K562 (cell line): ENCODE data around the gene ZBTB44. TPM values are rescaled to one million over a fixed set of nuclear protein-coding genes. Genes with fewer than 3 reads are reported as not detected.

Experiments used
- CBX1 ChIP-seq: sonication (generic); IDR thresholded peaks from 2 replicates; pipeline ENCODE4 v1.6.1; 2016; ENCODE audit warnings: antibody characterized with exemption, low read depth, mild to moderate bottlenecking
- ERF ChIP-seq: fragments of 450-650 bp; formaldehyde crosslinking; IDR thresholded peaks from 2 replicates; pipeline ENCODE4 v1.4.0; 2020; ENCODE audit warnings: mild to moderate bottlenecking, mixed read lengths
- HINFP ChIP-seq: fragments of 450-650 bp; conservative IDR thresholded peaks from 2 replicates; pipeline ENCODE4 v1.6.1; 2016; ENCODE audit warnings: missing genetic modification characterization, low read depth, mild to moderate bottlenecking, control low read depth, missing compliant biosample characterization
- HNRNPL ChIP-seq: fragments of 200-400 bp; formaldehyde crosslinking; IDR thresholded peaks from 2 replicates; pipeline ENCODE4 v1.6.1; 2017; ENCODE audit warnings: low read depth, mild to moderate bottlenecking, low read length
- HOMEZ ChIP-seq: fragments of 250-450 bp; sonication (Bioruptor Pico); IDR thresholded peaks from 2 replicates; pipeline ENCODE4 v1.4.0; 2020; ENCODE audit warnings: mild to moderate bottlenecking, moderate library complexity
- MNT ChIP-seq, 2 experiments: fragments of 450-650 bp; conservative IDR thresholded peaks; 2 replicates each; pipeline ENCODE4 v1.6.1; 2017; ENCODE audit warnings: mild to moderate bottlenecking in 2 of 2, moderate library complexity in 2 of 2
- POLR2A ChIP-seq: fragments of 450-650 bp; conservative IDR thresholded peaks from 2 replicates; pipeline ENCODE4 v1.6.1; 2016
- RB1 ChIP-seq: fragments of 450-650 bp; IDR thresholded peaks from 2 replicates; pipeline ENCODE4 v1.6.1; 2017; ENCODE audit warnings: low read depth, mild to moderate bottlenecking
- RFX1 ChIP-seq: fragments of 450-650 bp; IDR thresholded peaks from 2 replicates; pipeline ENCODE4 v1.6.1; 2016; ENCODE audit warnings: mild to moderate bottlenecking, moderate library complexity
- SMAD4 ChIP-seq: fragments of 250-450 bp; sonication (Bioruptor Pico); conservative IDR thresholded peaks from 2 replicates; pipeline ENCODE4 v1.8.0; 2021; ENCODE audit warnings: inconsistent platforms, mild to moderate bottlenecking, moderate library complexity
- SUPT5H ChIP-seq: fragments of 450-650 bp; IDR thresholded peaks from 2 replicates; pipeline ENCODE4 v1.6.1; 2016
- ZNF232 ChIP-seq: sonication (generic); formaldehyde crosslinking; IDR thresholded peaks from 2 replicates; pipeline ENCODE4 v1.8.0; 2022; ENCODE audit warnings: mild to moderate bottlenecking, missing genetic modification reagents
- polyA plus RNA-seq, 8 experiments: library from polyadenylated mRNA; depleted of rRNA in 4 of 8; stranded (reverse) in 5 of 8; unstranded in 3 of 8; fragments of >200 nt; fragmentation: Nextera tagmentation in 2 of 8; fragmentation: Illumina TruSeq in 1 of 8; extraction: Ambion mirVana in 2 of 8; extraction: Trizol in 1 of 8; gene quantifications; 2 replicates each; pipeline versions ENCODE4 v1.2.1 to v1.2.3, GENCODE V29; 2011 to 2014; ENCODE audit warnings: inconsistent platforms in 1 of 8, missing spikeins in 1 of 8
- total RNA-seq, 7 experiments: library from RNA; depleted of rRNA in 6 of 7; stranded (reverse); fragments of >200 nt in 6 of 7; fragmentation: Illumina TruSeq in 2 of 7; extraction: Trizol in 2 of 7; gene quantifications; 2 replicates each; pipeline versions ENCODE4 v1.2.1 to v1.2.3, GENCODE V29; 2011 to 2021; ENCODE audit warnings: low replicate concordance in 1 of 7

ZBTB44 gene
- total and polyA plus RNA-seq, 9 of the 15 experiments (the other 6 are each of a cell fraction or from before 2014, with no cell fraction given) = 4.7 to 27.1 (median 17.3) TPM

- TF ChIP-seq HOMEZ (CRISPR knock-in tag) (no peak), POLR2A (peak; percentile 74), RFX1 (no peak), ZNF232 (CRISPR knock-in tag) (no peak), SUPT5H (peak; percentile 68; the same call in 1 of the 2 replicates), CBX1 (0 out of 2 replicates have a peak, but pooled peaks have one; percentile 33), RB1 (peak; percentile 88), HNRNPL (peak; percentile 25; the same call in 1 of the 2 replicates), HINFP (tag) (no peak), MNT (conservative IDR thresholded peaks at IDR 0.05) (peak; percentile 50 to 73), ERF (CRISPR knock-in tag) (peak; percentile 22; the same call in 1 of the 2 replicates), SMAD4 (CRISPR knock-in tag) (peak; percentile 93)
These were observed 450 bp downstream of the ZBTB44 start (continued) for GRCh38 chr11:130314184-130314749.
